Vagina (tissue), 2 donors: ENCODE measurements around the gene KNCN. TPM values are rescaled to one million over a fixed set of nuclear protein-coding genes. Genes with fewer than 3 reads are reported as not detected.

ENCODE experiments used
- DNase-seq, 2 donors: peaks; one replicate each; pipeline ENCODE4 v3.0.0-alpha.2; 2017; ENCODE audit errors: extremely low spot score in 2 of 2
- H3K27ac ChIP-seq: fragments of 200-600 bp; sonication (generic); one replicate; pipeline ENCODE4 v1.5.1; 2019
- H3K27me3 ChIP-seq: fragments of 200-600 bp; sonication (generic); one replicate; pipeline ENCODE4 v1.5.1; 2019
- H3K36me3 ChIP-seq, 2 donors: fragments of 200-600 bp; sonication (generic); one replicate each; pipeline ENCODE4 v1.5.1; 2017 to 2019
- H3K4me1 ChIP-seq: fragments of 200-600 bp; sonication (generic); one replicate; pipeline ENCODE4 v1.5.1; 2019
- H3K4me3 ChIP-seq, 2 donors: fragments of 200-600 bp; sonication (generic); 1 replicate in 1 of 2; 2 replicates in 1 of 2; pipeline ENCODE4 v1.5.1; 2016 to 2019
- H3K9me3 ChIP-seq: fragments of 200-600 bp; sonication (generic); one replicate; pipeline ENCODE4 v1.5.1; 2019
- CTCF ChIP-seq, 3 experiments: fragments of 450-650 bp in 2 of 3; fragments of 200-600 bp in 1 of 3; sonication (generic) in 1 of 3; IDR thresholded peaks; one replicate each; pipeline ENCODE4 v1.5.1; 2017 to 2019; ENCODE audit warnings: antibody characterized with exemption in 3 of 3, mild to moderate bottlenecking in 2 of 3, moderate library complexity in 2 of 3
- POLR2A ChIP-seq, 2 donors: fragments of 450-650 bp; IDR thresholded peaks; one replicate each; pipeline ENCODE4 v1.6.1; 2017; ENCODE audit warnings: antibody characterized with exemption in 2 of 2, mild to moderate bottlenecking in 2 of 2, moderate library complexity in 2 of 2
- POLR2AphosphoS5 ChIP-seq, 2 donors: sonication (generic); formaldehyde crosslinking; IDR thresholded peaks; one replicate each; pipeline ENCODE4 v1.9.0; 2017; ENCODE audit warnings: antibody characterized with exemption in 2 of 2, mild to moderate bottlenecking in 2 of 2, low read depth in 1 of 2; ENCODE audit not compliant: insufficient read depth in 1 of 2
- intact Hi-C: fragments of 100-400 bp; cut with DNase I; formaldehyde crosslinking; loops from one replicate; pipeline ENCODE4 v1.15.1; 2023
- total RNA-seq: library from RNA; depleted of rRNA; stranded (reverse); fragments of >200 nt; gene quantifications from one replicate; pipeline ENCODE4 v1.2.3, GENCODE V29; 2016

KNCN gene
- total RNA-seq, 1 donor from 2014 or later: not detected

GRCh38 chr1:46544561-46545240, 6.7 kb downstream of the KNCN start:
- H3K27ac ChIP-seq: no peak overlapping the region
- no peak for TF ChIP-seq POLR2AphosphoS5 (IDR thresholded peaks at IDR 0.05; ENCODE audit: insufficient read depth in 1 of 2, low read depth in 1 of 2)
- TF ChIP-seq CTCF (IDR thresholded peaks at IDR 0.05): no peak
- no peak for TF ChIP-seq POLR2A (IDR thresholded peaks at IDR 0.05)
- H3K4me3 ChIP-seq: no peak overlapping the region
- H3K4me1 ChIP-seq: peaks cover 9% of the 10 kb centered on the region
- no peaks in the 10 kb centered on the region for H3K9me3 ChIP-seq
- no peak for DNase-seq
- peaks cover 8% of the 10 kb centered on the region for H3K27me3 ChIP-seq
- intact Hi-C loops: loop anchor here (10.0 kb wide), 1 partner anchor 180 kb away; no protein-coding TSS in a partner anchor
- H3K36me3 ChIP-seq: no peaks in the 10 kb centered on the region

- Histone ChIP-seq H3K4me1 (peaks cover 9% of the 10 kb centered on the region), H3K27ac (no peak overlapping the region), H3K9me3 (no peaks in the 10 kb centered on the region), H3K27me3 (peaks cover 8% of the 10 kb centered on the region), H3K36me3 (no peaks in the 10 kb centered on the region), H3K4me3 (peak overlapping the region in 1 of 2 donors; percentile 29)
- DNase-seq: no peak
- TF ChIP-seq POLR2A (IDR thresholded peaks at IDR 0.05): no peak
- no peak for TF ChIP-seq POLR2AphosphoS5 (IDR thresholded peaks at IDR 0.05; ENCODE audit: insufficient read depth in 1 of 2, low read depth in 1 of 2)
- no peak for TF ChIP-seq CTCF (IDR thresholded peaks at IDR 0.05)
- intact Hi-C loops: loop anchor here (10.0 kb wide), 1 partner anchor 181 kb away; no protein-coding TSS in a partner anchor
Measured at GRCh38 chr1:46543761-46544560, 7.5 kb downstream of the KNCN start.

- Histone ChIP-seq H3K36me3 (no peaks in the 10 kb centered on the region), H3K4me1 (peaks cover 9% of the 10 kb centered on the region), H3K27ac (no peak overlapping the region), H3K9me3 (no peaks in the 10 kb centered on the region), H3K27me3 (peaks cover 8% of the 10 kb centered on the region), H3K4me3 (no peak overlapping the region)
- TF ChIP-seq POLR2A (IDR thresholded peaks at IDR 0.05) (no peak), CTCF (IDR thresholded peaks at IDR 0.05) (no peak), POLR2AphosphoS5 (IDR thresholded peaks at IDR 0.05; ENCODE audit: insufficient read depth in 1 of 2, low read depth in 1 of 2) (no peak)
- DNase-seq: no peak
- intact Hi-C loops: loop anchor here (10.0 kb wide), 1 partner anchor 181 kb away; no protein-coding TSS in a partner anchor
Measured at GRCh38 chr1:46543382-46543760, 8.1 kb downstream of the KNCN start.

GRCh38 chr1:46539972-46540371, 11.5 kb downstream of the KNCN start:
- Histone ChIP-seq H3K27ac (no peak overlapping the region), H3K4me3 (no peak overlapping the region), H3K36me3 (no peaks in the 10 kb centered on the region), H3K9me3 (no peaks in the 10 kb centered on the region), H3K27me3 (peaks cover 8% of the 10 kb centered on the region), H3K4me1 (peaks cover 9% of the 10 kb centered on the region)
- TF ChIP-seq POLR2A (IDR thresholded peaks at IDR 0.05): no peak
- TF ChIP-seq CTCF (IDR thresholded peaks at IDR 0.05): no peak
- intact Hi-C loops: loop anchor here (10.0 kb wide), 1 partner anchor 185 kb away; no protein-coding TSS in a partner anchor
- DNase-seq: no peak

GRCh38 chr1:46538147-46538546, 13.3 kb downstream of the KNCN start:
- no peak overlapping the region for H3K27ac ChIP-seq

More at GRCh38 chr1:46538147-46538546, 13.3 kb downstream of the KNCN start:
- Histone ChIP-seq H3K9me3 (no peaks in the 10 kb centered on the region), H3K36me3 (no peaks in the 10 kb centered on the region), H3K4me1 (peaks cover 4% of the 10 kb centered on the region), H3K4me3 (no peak overlapping the region), H3K27me3 (no peaks in the 10 kb centered on the region)
- no peak for DNase-seq
- TF ChIP-seq CTCF (IDR thresholded peaks at IDR 0.05) (no peak), POLR2A (IDR thresholded peaks at IDR 0.05) (no peak), POLR2AphosphoS5 (IDR thresholded peaks at IDR 0.05; ENCODE audit: insufficient read depth in 1 of 2, low read depth in 1 of 2) (no peak)
- intact Hi-C loops: no loop called here
